ENCODE data around the gene GABRA6.

Gene GABRA6

GRCh38 chr5:161676103-161676502, 9.4 kb upstream of the GABRA6 start:
- H3K4me3 ChIP-seq (ENCODE audit: low read depth, low read length): no peak overlapping the region
- DNase-seq (ENCODE audit: low read depth): no peak
- in situ Hi-C loops (cut with HindIII; ENCODE audit: low sequenced_read_pairs): no loop called here
- peak; percentile 28 for TF ChIP-seq CTCF (IDR thresholded peaks at IDR 0.05; ENCODE audit: low read depth, low read length, missing control alignments)

GRCh38 chr5:161686149-161686548, 628 bp downstream of the GABRA6 start:
- in situ Hi-C loops (cut with HindIII; ENCODE audit: low sequenced_read_pairs): no loop called here
- no peak overlapping the region for H3K4me3 ChIP-seq (ENCODE audit: low read depth, low read length)
- no peak for DNase-seq (ENCODE audit: low read depth)
- no peak for TF ChIP-seq CTCF (IDR thresholded peaks at IDR 0.05; ENCODE audit: low read depth, low read length, missing control alignments)

- no peak overlapping the region for H3K4me3 ChIP-seq (ENCODE audit: low read depth, low read length)
- no peak for TF ChIP-seq CTCF (IDR thresholded peaks at IDR 0.05; ENCODE audit: low read depth, low read length, missing control alignments)
- DNase-seq (ENCODE audit: low read depth): no peak
- in situ Hi-C loops (cut with HindIII; ENCODE audit: low sequenced_read_pairs): no loop called here
Measured at GRCh38 chr5:161686881-161687280, 1.4 kb downstream of the GABRA6 start.

- in situ Hi-C loops (cut with HindIII; ENCODE audit: low sequenced_read_pairs): no loop called here
- no peak for DNase-seq (ENCODE audit: low read depth)
- H3K4me3 ChIP-seq (ENCODE audit: low read depth, low read length): no peak overlapping the region
- no peak for TF ChIP-seq CTCF (IDR thresholded peaks at IDR 0.05; ENCODE audit: low read depth, low read length, missing control alignments)
Measured at GRCh38 chr5:161687316-161687715, 1.8 kb downstream of the GABRA6 start.

GRCh38 chr5:161691911-161692310, 6.4 kb downstream of the GABRA6 start:
- DNase-seq (ENCODE audit: low read depth): no peak
- no peak overlapping the region for H3K4me3 ChIP-seq (ENCODE audit: low read depth, low read length)
- in situ Hi-C loops (cut with HindIII; ENCODE audit: low sequenced_read_pairs): no loop called here
- TF ChIP-seq CTCF (IDR thresholded peaks at IDR 0.05; ENCODE audit: low read depth, low read length, missing control alignments): no peak

GRCh38 chr5:161697001-161697400, 11.5 kb downstream of the GABRA6 start:
- H3K4me3 ChIP-seq (ENCODE audit: low read depth, low read length): no peak overlapping the region
- in situ Hi-C loops (cut with HindIII; ENCODE audit: low sequenced_read_pairs): no loop called here
- TF ChIP-seq CTCF (IDR thresholded peaks at IDR 0.05; ENCODE audit: low read depth, low read length, missing control alignments): no peak
- DNase-seq (ENCODE audit: low read depth): no peak

- DNase-seq (ENCODE audit: low read depth): no peak
- in situ Hi-C loops (cut with HindIII; ENCODE audit: low sequenced_read_pairs): no loop called here
- no peak for TF ChIP-seq CTCF (IDR thresholded peaks at IDR 0.05; ENCODE audit: low read depth, low read length, missing control alignments)
- H3K4me3 ChIP-seq (ENCODE audit: low read depth, low read length): no peak overlapping the region
Measured at GRCh38 chr5:161700065-161700464, 14.5 kb downstream of the GABRA6 start.

Measured in astrocyte of the cerebellum (primary cell).